ENCODE measurements around the gene REPS1. TPM values are rescaled to one million over a fixed set of nuclear protein-coding genes. Genes with fewer than 3 reads are reported as not detected.

REPS1 gene
- total RNA-seq, 2 experiments from 2014 or later, result 40.0 to 53.9 TPM

GRCh38 chr6:138891255-138891986, 96.6 kb downstream of the REPS1 start:
- ChIA-PET POLR2A (interaction anchor here (0.9 to 1.7 kb wide), 2 partner anchors 10 to 14 kb away, joined by 3 read pairs; no protein-coding TSS in a partner anchor), CTCF (ENCODE audit: unreplicated experiment) (no interaction called here)
- TF ChIP-seq EZH2phosphoT487 (IDR thresholded peaks at IDR 0.05; ENCODE audit: borderline replicate concordance, low read depth, low read length), result no peak
- TF ChIP-seq, protein P1, sequence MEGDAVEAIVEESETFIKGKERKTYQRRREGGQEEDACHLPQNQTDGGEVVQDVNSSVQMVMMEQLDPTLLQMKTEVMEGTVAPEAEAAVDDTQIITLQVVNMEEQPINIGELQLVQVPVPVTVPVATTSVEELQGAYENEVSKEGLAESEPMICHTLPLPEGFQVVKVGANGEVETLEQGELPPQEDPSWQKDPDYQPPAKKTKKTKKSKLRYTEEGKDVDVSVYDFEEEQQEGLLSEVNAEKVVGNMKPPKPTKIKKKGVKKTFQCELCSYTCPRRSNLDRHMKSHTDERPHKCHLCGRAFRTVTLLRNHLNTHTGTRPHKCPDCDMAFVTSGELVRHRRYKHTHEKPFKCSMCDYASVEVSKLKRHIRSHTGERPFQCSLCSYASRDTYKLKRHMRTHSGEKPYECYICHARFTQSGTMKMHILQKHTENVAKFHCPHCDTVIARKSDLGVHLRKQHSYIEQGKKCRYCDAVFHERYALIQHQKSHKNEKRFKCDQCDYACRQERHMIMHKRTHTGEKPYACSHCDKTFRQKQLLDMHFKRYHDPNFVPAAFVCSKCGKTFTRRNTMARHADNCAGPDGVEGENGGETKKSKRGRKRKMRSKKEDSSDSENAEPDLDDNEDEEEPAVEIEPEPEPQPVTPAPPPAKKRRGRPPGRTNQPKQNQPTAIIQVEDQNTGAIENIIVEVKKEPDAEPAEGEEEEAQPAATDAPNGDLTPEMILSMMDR (conservative IDR thresholded peaks at IDR 0.05; ENCODE audit: low read length), result no peak
- no peak for DNase-seq (ENCODE audit: low spot score)
- no peak overlapping the region for H3K4me2 ChIP-seq (ENCODE audit: low read length)
- H2AFZ ChIP-seq (ENCODE audit: low read length), result no peak overlapping the region
- no peaks in the 10 kb centered on the region for H4K20me1 ChIP-seq (ENCODE audit: insufficient read depth, low read length)
- H3K4me3 ChIP-seq (ENCODE audit: low read depth, low read length, poor library complexity, severe bottlenecking), result no peak overlapping the region
- no TSS peak for BruUV-seq (replicated peaks)
- no peaks in the 10 kb centered on the region for H3K36me3 ChIP-seq (ENCODE audit: insufficient read depth, low read length)
- intact Hi-C loops (cut with micrococcal nuclease; ENCODE audit: unreplicated experiment), result no loop called here
- H3K9me2 ChIP-seq (ENCODE audit: insufficient read depth, low read length), result no peaks in the 10 kb centered on the region
- H3K9me3 ChIP-seq (ENCODE audit: low read length), result no peaks in the 10 kb centered on the region
- H3K4me1 ChIP-seq (ENCODE audit: insufficient read depth, low read length, poor library complexity, severe bottlenecking), result no peaks in the 10 kb centered on the region
- H3K27ac ChIP-seq (ENCODE audit: low read depth, low read length, poor library complexity, severe bottlenecking), result no peak overlapping the region
- H3K79me2 ChIP-seq (ENCODE audit: insufficient read depth, low read depth, low read length), result no peaks in the 10 kb centered on the region

DNA sequence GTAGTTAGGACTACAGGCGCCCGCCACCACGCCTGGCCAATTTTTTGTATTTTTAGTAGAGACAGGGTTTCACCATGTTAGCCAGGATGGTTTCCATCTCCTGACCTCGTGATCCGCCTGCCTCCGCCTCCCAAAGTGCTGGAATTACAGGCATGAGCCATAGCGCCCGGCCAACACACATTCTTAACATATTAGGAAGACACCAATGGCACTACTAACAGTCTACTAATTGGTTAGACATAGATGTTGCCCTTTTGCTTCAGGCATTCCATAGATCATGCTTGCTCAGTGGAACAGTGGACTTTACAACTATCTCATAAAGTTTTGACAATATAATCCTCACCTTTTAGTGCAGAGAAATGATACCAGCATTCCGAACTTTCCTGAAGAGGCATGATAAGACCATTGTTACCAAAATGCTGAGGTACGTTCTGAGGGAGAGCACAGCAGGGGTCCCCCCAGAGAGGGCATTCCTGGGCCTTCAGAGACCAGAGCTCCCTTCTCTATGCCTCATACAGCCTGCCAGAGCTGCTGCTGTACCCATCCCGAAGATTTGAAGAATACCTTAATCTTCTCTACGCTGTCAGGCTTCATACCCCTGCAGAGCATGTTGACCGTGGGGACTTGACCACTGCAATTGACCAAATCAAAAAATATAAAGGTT, 102.8 kb downstream of the REPS1 start:
- H3K36me3 ChIP-seq (ENCODE audit: insufficient read depth, low read length), result no peaks in the 10 kb centered on the region
- CTCF ChIA-PET (ENCODE audit: unreplicated experiment), result no interaction called here
- BruUV-seq (replicated peaks), result no TSS peak
- H3K4me3 ChIP-seq (ENCODE audit: low read depth, low read length, poor library complexity, severe bottlenecking), result no peak overlapping the region
- H3K4me1 ChIP-seq (ENCODE audit: insufficient read depth, low read length, poor library complexity, severe bottlenecking), result no peaks in the 10 kb centered on the region
- H3K4me2 ChIP-seq (ENCODE audit: low read length), result no peak overlapping the region
- POLR2A ChIA-PET, result no interaction called here
- H3K9me2 ChIP-seq (ENCODE audit: insufficient read depth, low read length), result no peaks in the 10 kb centered on the region
- intact Hi-C loops (cut with micrococcal nuclease; ENCODE audit: unreplicated experiment), result no loop called here
- no peak overlapping the region for H3K27ac ChIP-seq (ENCODE audit: low read depth, low read length, poor library complexity, severe bottlenecking)
- TF ChIP-seq, protein P1 (conservative IDR thresholded peaks at IDR 0.05; ENCODE audit: low read length), result no peak
- no peak for TF ChIP-seq EZH2phosphoT487 (IDR thresholded peaks at IDR 0.05; ENCODE audit: borderline replicate concordance, low read depth, low read length)
- H4K20me1 ChIP-seq (ENCODE audit: insufficient read depth, low read length), result no peaks in the 10 kb centered on the region
- DNase-seq (ENCODE audit: low spot score), result no peak
- no peaks in the 10 kb centered on the region for H3K9me3 ChIP-seq (ENCODE audit: low read length)
- H3K79me2 ChIP-seq (ENCODE audit: insufficient read depth, low read depth, low read length), result no peaks in the 10 kb centered on the region
- no peak overlapping the region for H2AFZ ChIP-seq (ENCODE audit: low read length)

All from OCI-LY7 (cell line).